SK-N-DZ (cell line): Measurements from ENCODE around the gene UGP2. TPM values are rescaled to one million over a fixed set of nuclear protein-coding genes. Genes with fewer than 3 reads are reported as not detected.
"Not testable (repeated sequence)": the region's sequence is repeated elsewhere in the genome, so short reads cannot be mapped to it uniquely, and the experiment has no call there.

Experiments used
- DNase-seq: peaks from one replicate; pipeline ENCODE4 v3.0.0-alpha.2; 2015; ENCODE audit warnings: low spot score
- polyA plus RNA-seq, 2 experiments: library from polyadenylated mRNA; depleted of rRNA; stranded (reverse); fragments of >200 nt; gene quantifications; 2 replicates each; pipeline ENCODE4 v1.2.3, GENCODE V29; 2014

The UGP2 gene
- polyA plus RNA-seq (2014; cell fraction: cytosol; rRNA removed), result 37.9 and 38.6 TPM in 2 replicates
- 24.1 and 32.0 TPM in 2 replicates for polyA plus RNA-seq (2014; cell fraction: nucleus; rRNA removed)

DNA sequence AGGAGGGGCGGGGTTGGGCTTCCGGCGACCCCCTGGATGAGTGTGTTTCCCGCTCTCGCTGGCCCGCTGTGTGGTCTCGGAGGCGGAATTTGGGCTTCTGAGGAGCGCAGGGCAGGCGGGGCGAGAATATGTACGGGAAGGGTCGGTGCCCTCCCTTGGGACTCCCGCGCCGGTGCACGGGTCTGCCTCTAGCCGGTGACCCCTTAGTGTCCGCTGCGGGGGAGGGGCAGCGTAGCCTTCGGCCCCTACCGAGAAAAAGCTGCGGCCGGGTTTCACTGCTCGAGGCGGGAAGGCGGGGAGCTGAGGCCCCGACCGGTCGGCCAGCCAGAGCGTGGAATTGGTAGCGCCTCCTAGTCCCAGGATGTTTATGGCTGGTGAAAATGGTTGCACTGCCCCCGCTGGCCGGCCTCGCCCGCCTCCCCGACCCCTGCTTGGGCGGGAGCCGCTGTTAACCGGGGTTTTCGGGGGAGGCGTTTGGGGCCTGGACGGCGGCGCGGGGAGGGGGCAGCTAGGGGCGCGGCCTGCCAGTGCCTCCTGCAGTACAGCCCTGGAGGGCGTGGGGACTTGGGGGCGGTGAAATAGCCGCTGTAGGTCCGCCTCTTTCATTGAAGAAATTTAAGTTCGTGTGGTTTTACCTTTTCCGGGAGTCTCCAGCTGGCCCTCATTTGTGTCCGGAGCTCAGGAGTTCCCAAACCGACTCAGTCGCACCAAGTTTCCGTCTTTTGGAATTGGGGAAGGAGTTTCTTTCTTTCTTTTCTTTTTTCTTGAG lies at the start of gene UGP2:
TSS of gene UGP2 (plus strand) at position 643 of the 769 bp plus-strand sequence. CDS start 290 bp downstream, outside the sequence.
- DNase-seq, result peak; percentile 89

DNA sequence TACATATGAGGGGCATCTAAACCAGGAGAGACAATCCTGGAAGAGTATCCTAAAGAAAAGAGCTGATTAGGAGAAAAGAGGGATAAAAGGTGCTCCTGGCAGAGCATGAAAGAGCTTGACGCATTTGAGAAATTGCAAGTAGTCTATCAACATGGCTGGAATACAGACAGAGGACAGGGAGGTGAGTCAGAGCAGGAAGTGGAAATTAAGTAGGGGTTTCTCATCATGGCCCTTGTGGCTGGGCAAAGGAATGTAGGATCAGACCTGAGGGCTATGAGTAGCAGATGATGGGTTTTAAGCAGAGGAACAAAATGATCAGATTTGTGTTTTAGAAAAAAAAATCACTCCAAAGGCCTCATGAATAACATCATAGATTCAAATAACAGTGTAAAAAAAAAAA lies 49.2 kb upstream of the UGP2 start:
- DNase-seq, result no peak

DNA sequence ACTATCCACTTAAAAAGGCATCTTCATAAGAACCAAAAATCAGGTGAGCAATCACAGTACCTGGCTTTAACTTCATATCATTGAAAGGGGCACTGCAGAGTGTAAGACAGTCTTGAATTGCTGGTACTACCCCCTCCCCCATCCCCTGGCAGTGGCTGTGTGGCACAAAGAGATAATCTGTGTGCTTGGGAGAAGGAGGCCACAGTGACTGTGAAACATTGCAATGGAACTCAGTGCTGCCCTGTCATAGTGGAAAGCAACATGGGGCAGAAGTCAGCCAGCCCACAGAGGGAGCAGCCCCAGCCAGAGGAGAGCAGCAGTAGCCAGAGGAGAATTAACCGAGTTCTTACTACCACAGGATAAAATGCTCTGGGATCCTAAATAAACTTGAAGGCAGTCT lies 45.3 kb upstream of the UGP2 start:
- no peak for DNase-seq

DNA sequence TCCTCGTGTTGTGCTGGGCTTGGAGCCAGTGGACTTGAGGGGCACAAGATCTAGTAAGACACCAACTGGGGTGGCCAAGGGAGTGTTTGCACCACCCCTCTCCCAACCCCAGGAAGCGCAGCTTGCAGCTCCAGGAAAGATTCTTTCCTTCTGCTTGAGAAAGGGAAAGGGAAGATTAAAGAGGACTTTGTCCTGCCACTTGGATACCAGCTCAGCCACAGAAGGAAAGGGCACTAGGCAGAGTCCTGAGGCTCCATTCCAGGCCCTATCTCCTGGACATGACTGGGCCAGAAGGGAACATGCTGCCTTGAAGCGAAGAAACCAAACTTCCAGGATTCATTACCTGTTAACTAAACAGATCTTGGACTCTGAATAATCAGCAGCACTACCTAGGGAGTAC lies 44.9 kb upstream of the UGP2 start:
- no peak for DNase-seq

DNA sequence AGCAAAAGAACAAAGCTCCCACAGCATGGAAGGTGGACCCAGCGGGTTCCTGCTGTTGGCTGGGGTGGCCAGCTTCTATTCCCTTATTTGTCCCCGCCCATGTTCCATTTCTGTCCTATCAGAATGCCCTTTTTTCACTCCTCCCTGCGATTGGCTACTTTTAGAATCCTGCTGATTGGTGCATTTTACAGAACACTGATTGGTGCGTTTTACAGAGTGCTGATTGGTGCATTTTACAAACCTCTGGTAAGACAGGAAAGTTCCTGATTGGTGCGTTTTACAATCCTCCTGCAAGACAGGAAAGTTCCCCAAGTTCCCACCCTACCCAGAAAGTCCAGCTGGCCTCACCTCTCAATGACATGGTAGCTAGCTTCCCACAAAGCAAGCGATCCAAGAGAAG lies 40.2 kb upstream of the UGP2 start:
- DNase-seq, result no peak

DNA sequence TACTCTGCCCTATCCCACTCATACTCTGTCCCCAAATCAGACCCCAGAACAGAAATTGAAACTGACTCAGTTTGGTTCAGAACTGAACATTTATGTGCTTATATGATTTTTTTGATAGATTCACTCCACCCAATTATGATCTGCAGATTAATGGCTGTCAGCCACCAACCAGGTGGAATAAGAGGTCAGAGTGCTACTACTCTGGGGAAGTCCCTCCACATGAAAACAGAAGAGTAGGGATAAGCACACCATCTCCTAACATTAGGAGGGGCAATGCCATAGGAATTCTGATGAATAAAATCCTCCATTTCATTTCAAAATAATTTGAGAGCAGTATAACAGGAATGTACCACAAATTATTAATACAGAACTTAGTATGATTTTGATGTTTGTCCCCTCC lies 36.3 kb upstream of the UGP2 start:
- DNase-seq, result no peak

DNA sequence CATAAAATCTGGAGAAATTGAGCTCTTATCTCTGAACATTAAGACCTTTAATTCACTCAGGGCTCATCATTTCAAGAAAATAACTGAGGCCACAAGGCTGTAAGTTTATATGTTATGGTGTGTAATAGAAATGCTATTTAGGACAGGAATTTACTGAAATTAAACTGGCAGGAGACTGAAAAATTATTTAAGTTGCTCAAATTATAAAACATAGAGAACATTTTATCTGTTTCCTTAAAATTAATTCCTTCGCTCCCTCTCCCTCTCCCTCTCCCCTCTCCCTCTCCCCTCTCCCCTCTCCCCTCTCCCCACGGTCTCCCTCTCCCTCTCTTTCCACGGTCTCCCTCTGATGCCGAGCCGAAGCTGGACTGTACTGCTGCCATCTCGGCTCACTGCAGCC lies 33.7 kb upstream of the UGP2 start:
- not testable (repeated sequence) for DNase-seq

DNA sequence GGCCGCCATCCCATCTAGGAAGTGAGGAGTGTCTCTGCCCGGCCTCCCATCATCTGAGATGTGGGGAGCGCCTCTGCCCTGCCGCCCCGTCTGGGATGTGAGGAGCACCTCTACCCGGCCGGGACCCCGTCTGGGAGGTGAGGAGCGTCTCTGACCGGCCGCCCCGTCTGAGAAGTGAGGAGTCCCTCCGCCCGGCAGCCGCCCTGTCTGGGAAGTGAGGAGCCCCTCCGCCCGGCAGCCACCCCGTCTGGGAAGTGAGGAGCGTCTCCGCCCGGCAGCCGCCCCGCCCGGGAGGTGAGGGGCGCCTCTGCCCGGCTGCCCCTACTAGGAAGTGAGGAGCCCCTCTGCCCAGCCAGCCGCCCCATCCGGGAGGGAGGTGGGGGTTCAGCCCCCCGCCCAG lies 32.8 kb upstream of the UGP2 start:
- not testable (repeated sequence) for DNase-seq

DNA sequence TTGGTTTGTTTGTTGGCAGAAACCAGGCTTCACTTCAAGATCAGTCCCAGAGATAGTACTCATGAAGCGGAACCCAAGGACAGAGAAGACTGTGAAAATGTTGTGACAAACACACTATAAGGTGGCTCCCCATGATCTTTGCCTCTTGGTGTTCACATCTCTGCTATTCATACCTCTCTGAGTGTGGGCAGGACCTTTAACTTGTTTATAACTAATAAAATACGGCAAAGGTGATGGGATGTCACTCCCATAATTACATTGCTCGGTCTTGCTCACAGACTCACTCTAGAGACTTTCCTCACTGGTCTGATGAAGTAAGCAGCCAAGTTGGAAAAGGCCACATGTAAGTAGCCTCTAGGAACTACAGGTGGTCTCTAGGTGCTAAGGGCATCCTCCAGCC lies 30.6 kb upstream of the UGP2 start:
- DNase-seq, result no peak

DNA sequence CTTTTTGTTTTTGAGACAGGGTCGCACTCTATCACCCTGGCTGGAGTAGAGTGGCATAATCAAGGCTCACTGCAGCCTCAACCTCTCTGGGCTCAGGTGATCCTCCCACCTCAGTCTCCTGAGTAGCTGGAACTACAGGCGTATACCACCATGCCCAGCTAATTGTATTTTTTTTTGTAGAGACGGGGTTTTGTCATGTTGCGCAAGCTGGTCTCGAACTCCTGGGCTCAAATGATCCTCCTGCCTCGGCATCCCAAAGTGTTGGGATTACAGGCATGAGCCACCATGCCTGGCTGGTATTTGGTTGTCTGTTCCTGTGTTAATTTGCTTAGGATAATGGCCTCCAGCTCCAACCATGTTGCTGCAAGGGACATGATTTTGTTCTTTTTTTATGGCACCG lies 29.8 kb upstream of the UGP2 start:
- not testable (repeated sequence) for DNase-seq

DNA sequence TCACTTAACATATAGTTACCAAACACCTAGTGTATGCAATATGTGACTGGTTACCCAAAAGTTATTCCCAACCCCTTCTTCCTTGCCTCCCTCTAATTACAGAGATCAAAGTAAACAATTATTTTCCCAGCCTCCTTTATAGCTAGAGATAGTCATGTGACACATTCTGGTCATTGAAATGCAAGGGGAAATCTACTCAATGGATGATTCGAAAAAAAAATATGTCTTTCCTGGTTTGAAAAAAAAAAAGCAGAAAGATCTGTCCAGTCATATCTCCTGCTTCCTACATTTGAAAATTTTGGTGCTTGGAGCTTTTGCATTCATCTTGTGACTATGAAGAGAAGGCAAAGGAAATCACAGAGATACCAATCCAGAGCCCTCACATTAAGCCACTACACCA lies 27.6 kb upstream of the UGP2 start:
- no peak for DNase-seq

DNA sequence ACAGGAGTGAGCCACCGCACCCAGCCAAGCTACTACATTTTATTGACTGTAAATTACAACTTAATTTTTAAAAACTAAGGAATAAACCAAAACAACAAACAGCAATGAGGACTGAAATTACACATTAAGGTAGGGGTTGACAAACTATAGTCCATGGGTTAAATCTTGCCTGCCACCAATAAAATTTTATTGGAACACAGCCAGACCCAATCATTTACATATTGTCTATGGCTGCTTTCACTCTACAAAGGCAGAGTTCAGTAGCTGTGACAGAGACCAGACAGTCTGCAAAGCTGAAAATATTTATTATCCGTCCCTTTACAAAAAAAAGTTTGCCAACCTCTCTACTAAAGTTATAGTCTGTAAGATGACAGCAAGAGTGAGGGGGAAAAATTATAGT lies 24.3 kb upstream of the UGP2 start:
- DNase-seq, result peak; percentile 22

DNA sequence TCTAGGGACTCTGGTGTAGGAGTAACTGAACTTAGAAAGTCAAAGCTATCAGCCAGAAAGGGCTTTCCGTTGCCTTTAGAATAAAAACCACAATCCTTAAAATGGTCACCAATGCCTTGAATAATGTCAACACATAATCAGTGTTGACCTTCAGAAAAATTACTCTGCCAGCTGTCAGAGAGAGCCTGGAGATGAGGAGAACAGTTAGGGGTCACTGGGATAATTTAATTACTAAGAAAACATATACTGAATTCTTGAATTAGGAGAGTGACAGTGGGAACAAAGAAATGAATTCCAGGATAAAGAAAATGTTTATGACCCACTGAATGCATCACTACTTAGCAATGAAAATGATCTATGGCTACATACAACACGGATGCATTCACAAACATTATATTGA lies 23.4 kb upstream of the UGP2 start:
- DNase-seq, result peak; percentile 50

DNA sequence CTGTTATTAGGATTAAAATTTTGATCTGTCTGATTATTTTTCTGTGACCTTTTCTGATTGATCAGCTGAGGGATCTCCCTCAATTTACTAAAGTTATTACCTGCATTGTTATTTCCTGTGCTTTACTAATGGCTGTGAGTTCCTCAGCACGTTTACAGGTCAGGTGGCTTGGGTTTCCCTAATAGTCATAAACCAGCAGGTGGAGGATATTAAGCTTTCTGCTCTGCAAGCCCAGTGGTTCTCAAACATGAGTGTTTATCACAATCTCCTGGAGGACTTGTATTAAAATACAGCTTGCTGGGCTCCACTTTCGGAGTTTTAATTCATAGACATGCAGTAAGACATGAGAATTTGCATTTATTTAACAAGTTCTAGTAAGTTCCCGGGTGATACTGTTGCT lies 22.4 kb upstream of the UGP2 start:
- no peak for DNase-seq

DNA sequence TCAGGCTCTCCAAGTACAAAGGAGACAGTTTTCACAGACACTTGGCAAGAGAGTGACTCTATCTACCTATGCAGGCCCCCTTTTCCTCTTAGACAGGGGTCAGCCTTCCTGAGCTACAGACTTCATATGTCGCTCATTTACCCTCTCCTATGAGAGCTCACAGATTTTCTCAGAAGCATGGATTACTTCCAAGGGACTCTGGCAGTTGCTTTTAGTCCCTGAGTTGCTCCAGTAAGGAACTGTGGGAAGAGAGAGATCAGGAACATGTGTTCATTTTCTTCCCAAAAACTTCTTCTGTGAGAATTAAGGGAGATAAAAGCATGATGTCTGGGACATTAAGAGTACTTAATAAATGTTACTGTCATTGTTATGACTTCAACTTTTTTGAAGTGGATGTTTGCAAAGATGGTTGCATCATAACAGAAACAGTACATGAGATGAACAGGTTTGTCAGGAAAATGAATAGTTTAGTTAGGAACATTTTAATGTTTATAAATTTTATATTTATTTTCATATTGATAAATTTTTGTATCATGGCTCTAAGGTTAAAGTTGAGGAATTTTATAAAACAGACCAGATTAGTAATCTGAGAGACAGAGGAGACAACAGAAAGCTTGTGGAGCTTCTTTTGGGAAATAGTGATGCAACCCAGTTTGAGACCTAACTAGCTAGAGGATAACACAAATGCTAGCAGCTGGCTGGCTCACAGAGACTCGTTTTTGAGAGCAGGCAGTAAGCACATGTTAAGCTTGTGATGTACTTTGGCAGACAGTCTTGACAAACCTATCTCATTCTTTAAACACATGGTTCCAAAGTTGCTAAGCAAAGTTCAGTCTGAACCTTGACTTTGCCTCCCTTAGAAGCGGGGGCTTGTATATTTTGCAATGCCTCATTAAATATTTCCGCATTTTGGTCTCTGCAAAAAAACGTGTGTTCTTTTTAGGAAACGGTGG lies 21.7 kb upstream of the UGP2 start:
- DNase-seq, result no peak

DNA sequence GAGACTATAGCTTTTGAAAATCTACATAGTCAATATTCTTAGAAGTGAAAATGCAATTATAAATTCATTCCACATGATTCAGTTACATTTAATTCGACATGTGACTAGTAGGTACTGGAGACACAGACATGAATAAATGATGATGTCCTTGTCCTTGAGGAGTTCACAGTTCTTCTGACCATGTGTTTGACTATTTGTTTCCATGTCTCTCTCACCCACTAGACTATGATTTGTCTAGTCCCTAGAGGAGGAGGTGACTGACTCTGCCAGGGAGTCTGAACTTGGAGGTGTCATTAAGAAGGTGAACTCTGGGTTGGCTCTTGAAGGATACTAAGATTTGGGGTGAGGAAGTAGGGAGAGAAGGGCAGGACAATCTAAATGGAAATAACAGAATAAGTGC lies 20.7 kb upstream of the UGP2 start:
- DNase-seq, result no peak

DNA sequence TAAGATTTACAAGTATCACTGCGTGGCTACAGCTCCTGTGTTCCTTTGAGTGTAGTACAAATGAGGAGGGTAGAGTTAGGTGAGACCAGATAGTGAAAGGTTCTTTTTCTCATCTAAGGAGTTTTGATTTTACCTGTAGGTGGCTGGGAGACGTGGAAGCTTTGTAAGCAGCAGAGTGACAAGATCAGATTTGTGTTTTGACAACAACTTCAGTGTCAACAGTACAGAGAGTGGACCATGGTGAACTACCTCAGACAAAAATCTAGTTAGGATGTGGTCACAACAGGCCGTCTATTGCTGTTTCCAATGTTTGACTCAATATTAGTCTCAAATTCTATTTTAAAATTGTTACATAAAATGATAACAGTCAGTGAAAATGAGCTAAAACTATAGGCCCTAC lies 20.3 kb upstream of the UGP2 start:
- DNase-seq, result no peak

DNA sequence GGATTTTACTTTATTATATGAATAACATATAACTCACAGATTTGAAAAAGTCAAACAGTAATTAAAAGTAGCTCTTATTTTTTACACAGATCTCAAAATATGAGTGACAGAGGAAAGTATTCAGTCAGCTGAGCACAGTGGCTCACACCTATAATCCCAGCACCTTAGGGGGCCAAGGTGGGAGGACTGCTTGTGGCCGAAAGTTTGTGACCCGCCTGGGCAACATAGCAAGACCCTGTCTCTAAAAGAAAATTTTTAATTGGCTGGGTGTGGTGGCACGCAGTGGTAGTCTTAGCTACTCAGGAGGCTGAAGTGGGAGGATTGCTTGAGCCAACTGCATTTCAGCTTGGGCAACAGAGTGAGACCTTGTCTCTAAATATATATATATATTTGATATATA lies 19.2 kb upstream of the UGP2 start:
- DNase-seq, result no peak

DNA sequence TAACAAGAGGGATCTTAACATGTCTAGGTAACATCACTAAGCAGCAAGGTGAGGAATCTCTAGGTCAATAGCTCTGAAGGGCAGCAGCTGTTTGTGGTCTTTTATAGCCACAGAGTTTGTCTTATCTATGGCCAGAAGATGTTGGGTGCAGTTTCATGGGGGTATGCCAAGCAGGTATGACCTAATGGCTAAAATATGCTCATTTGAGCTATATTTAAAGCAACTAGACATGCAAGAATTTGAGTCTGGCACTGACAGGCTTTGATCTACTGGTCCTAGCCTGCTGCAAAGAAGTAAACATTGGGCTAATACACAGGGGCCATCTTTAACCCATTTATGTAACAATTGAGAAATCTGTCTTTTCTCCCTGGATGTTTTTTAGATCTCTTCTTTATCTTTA lies 13.9 kb upstream of the UGP2 start:
- DNase-seq, result no peak

DNA sequence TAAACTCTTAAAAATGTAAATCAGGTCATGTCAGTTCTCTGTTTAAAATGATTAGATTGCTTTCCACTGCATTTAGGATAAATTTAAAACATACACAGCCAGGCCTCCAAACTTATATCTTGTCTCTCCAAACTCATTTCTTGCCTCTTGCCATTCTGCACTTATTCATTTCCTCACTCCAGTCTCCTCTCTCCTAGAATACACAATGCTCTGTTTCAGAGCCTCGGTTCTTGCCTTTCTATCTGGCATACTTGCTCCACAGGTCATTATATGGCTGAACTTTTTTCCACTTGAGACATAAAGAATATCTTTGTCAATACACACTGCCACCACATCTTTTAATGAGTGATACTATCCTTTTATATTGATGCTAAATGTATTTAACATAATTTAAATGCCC lies 10.5 kb upstream of the UGP2 start:
- DNase-seq, result no peak

DNA sequence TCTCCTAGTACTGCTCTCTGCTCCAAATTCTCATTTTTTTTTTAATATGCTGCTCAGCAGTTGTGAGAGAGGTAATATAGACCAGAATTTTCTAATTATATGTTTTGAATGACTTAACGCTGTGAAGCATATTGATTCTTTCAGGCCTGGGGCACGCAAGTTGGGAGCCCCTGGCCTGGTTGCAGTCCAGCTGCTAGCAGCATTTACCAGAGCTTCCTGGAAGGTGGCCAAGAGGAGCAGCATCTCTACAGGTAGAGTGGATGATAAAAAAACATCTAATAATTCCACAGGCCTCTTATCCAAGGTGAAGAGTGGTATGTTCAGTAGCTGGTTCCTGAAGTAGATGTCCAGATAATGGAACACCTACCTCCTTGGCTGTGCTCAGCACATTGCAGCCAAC lies 7.3 kb upstream of the UGP2 start:
- DNase-seq, result no peak

DNA sequence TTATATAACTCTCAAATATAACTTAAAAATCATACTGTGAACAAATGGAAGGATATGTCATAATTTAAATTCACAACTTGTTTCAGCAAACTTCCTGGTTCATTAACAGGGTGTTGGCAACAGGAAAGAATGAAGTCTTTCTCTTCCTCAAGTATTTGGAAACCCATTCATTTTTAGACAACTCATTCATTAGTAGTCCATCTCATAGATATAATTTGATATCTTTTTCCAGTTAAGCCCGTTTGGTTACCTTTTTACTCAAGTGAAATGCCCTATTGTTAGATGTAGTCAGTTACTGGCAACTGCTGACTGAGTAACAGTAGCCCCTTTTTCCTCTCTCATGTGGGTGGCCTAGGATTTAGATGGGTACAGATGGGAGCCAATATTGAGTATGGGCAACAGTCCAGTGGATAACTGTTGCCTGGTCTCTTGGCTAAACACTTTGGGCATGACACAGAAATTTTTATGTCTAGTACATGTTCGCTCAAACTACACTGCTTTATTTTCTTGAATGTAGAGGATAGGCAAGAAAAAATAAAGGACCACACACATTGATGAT lies 4.6 kb upstream of the UGP2 start:
- DNase-seq, result no peak
